HepG2 (cell line): ENCODE data around the gene KRTAP12-4. TPM values are rescaled to one million over a fixed set of nuclear protein-coding genes. Genes with fewer than 3 reads are reported as not detected.

ENCODE experiments used
- ATAC-seq: fragments of 200-7000 bp; cut with Tn5 transposase; 3 replicates; pipeline ENCODE4 v1.9.1; 2020; ENCODE audit warnings: mild to moderate bottlenecking, moderate library complexity
- BruUV-seq: library from RNA; stranded (reverse); fragments of 400-500 nt; replicated peaks from 2 replicates; lab custom pipeline; 2021; lab: Mats Ljungman, UMichigan
- CTCF ChIA-PET: fragments of 300-600 bp; formaldehyde crosslinking; extraction: SDS; loops from one replicate; lab custom pipeline; 2021; ENCODE audit warnings: low total read pairs, inconsistent platforms, low intra/inter-chr PET ratio; lab: Yijun Ruan, JAX
- POLR2A ChIA-PET: fragments of 350-600 bp; sonication (Branson Sonifier 250); formaldehyde crosslinking; loops from one replicate; lab custom pipeline; 2020; ENCODE audit warnings: antibody characterized with exemption, inconsistent platforms; lab: Yijun Ruan, JAX
- DNase-seq: peaks from one replicate; pipeline ENCODE4 v3.0.0-alpha.2; 2015; ENCODE audit warnings: low spot score
- FAIRE-seq: peaks from 3 replicates; lab custom pipeline; 2011; peaks lifted over from hg19 to GRCh38; lab: Jason Lieb, UNC
- H2AFZ ChIP-seq: one replicate; pipeline ENCODE4 v1.6.1; 2011; ENCODE audit warnings: low read length, inconsistent platforms
- H3K27ac ChIP-seq: fragments of 300-600 bp; 3 replicates; pipeline ENCODE4 v1.8.0; 2011; ENCODE audit warnings: mixed run types, mild to moderate bottlenecking, mixed read lengths, low read length, inconsistent platforms; ENCODE audit not compliant: insufficient read depth; ENCODE audit errors: extremely low read length
- H3K27me3 ChIP-seq, 2 experiments: fragments of 200-600 bp in 1 of 2; 2 replicates in 1 of 2; 3 replicates in 1 of 2; pipeline versions ENCODE4 v1.6.0 to v1.8.0; 2011; ENCODE audit warnings: low read length in 2 of 2, mild to moderate bottlenecking in 2 of 2, moderate library complexity in 2 of 2, inconsistent platforms in 1 of 2; ENCODE audit not compliant: insufficient read depth in 2 of 2, control insufficient read depth in 1 of 2
- H3K36me3 ChIP-seq, 2 experiments: fragments of 200-600 bp in 1 of 2; replicated peaks in 1 of 2; 2 replicates in 1 of 2; 3 replicates in 1 of 2; pipeline versions ENCODE4 v1.5.1 to v1.8.0; 2011; ENCODE audit warnings: low read length in 2 of 2, inconsistent platforms in 1 of 2; ENCODE audit not compliant: insufficient read depth in 2 of 2, control insufficient read depth in 1 of 2
- H3K4me1 ChIP-seq: 2 replicates; pipeline ENCODE4 v1.5.1; 2012; ENCODE audit warnings: low read length, inconsistent platforms; ENCODE audit not compliant: insufficient read depth
- H3K4me2 ChIP-seq: 2 replicates; pipeline ENCODE4 v1.6.0; 2011; ENCODE audit warnings: low read depth, low read length, inconsistent platforms
- H3K4me3 ChIP-seq, 3 experiments: fragments of 200-600 bp in 1 of 3; sonication (generic), shearing (Covaris generic) in 1 of 3; replicated peaks in 1 of 3; 2 replicates each; pipeline ENCODE4 v1.5.1; 2011 to 2016; ENCODE audit warnings: low read length in 3 of 3, inconsistent platforms in 2 of 3, low read depth in 2 of 3, mild to moderate bottlenecking in 2 of 3, control low read depth in 1 of 3, mixed read lengths in 1 of 3; ENCODE audit not compliant: insufficient read depth in 1 of 3
- H3K79me2 ChIP-seq: one replicate; pipeline ENCODE4 v1.6.1; 2011; ENCODE audit warnings: low read length, inconsistent platforms; ENCODE audit not compliant: insufficient read depth
- H3K9ac ChIP-seq: 2 replicates; pipeline ENCODE4 v1.6.0; 2011; ENCODE audit warnings: mild to moderate bottlenecking, low read depth, low read length, inconsistent platforms; ENCODE audit not compliant: insufficient read depth
- H3K9me3 ChIP-seq: 2 replicates; pipeline ENCODE4 v1.5.1; 2012; ENCODE audit warnings: mild to moderate bottlenecking, low read length
- H4K20me1 ChIP-seq: 2 replicates; pipeline ENCODE4 v1.6.0; 2011; ENCODE audit warnings: inconsistent platforms, mild to moderate bottlenecking, low read length, moderate library complexity; ENCODE audit not compliant: insufficient read depth
- GTF2F1 ChIP-seq: fragments of 150-350 bp; IDR thresholded peaks from 2 replicates; pipeline ENCODE4 v1.6.1; 2014; ENCODE audit warnings: low read length
- MZF1 ChIP-seq: sonication (generic); formaldehyde crosslinking; IDR thresholded peaks from 2 replicates; pipeline ENCODE4 v1.8.1; 2023; ENCODE audit warnings: mild to moderate bottlenecking, missing genetic modification reagents, borderline replicate concordance
- PLRG1 ChIP-seq: fragments of 450-650 bp; conservative IDR thresholded peaks from 2 replicates; pipeline ENCODE4 v1.6.1; 2016
- PTBP1 ChIP-seq: fragments of 200-400 bp; formaldehyde crosslinking; IDR thresholded peaks from 2 replicates; pipeline ENCODE4 v1.6.1; 2018; ENCODE audit warnings: low read length, low read depth; ENCODE audit not compliant: poor library complexity, severe bottlenecking
- RARG ChIP-seq: sonication (generic); formaldehyde crosslinking; IDR thresholded peaks from 2 replicates; pipeline ENCODE4 v1.4.0; 2020; ENCODE audit warnings: low read depth, mild to moderate bottlenecking, missing genetic modification reagents
- STAT5B ChIP-seq: sonication (generic); formaldehyde crosslinking; IDR thresholded peaks from 2 replicates; pipeline ENCODE4 v1.4.0; 2020; ENCODE audit warnings: missing genetic modification reagents
- ZFAT ChIP-seq: sonication (generic); formaldehyde crosslinking; conservative IDR thresholded peaks from 2 replicates; pipeline ENCODE4 v1.8.1; 2023; ENCODE audit warnings: missing genetic modification reagents, inconsistent platforms
- ZFP1 ChIP-seq: IDR thresholded peaks from 2 replicates; pipeline ENCODE4 v1.6.1; 2016
- ZNF101 ChIP-seq: sonication (generic); formaldehyde crosslinking; IDR thresholded peaks from 2 replicates; pipeline ENCODE4 v1.4.0; 2020; ENCODE audit warnings: mild to moderate bottlenecking, low read depth, missing genetic modification reagents, borderline replicate concordance
- ZNF230 ChIP-seq: sonication (generic); formaldehyde crosslinking; IDR thresholded peaks from 2 replicates; pipeline ENCODE4 v1.4.0; 2020; ENCODE audit warnings: mild to moderate bottlenecking, missing genetic modification reagents
- ZNF282 ChIP-seq: fragments of 450-650 bp; IDR thresholded peaks from 2 replicates; pipeline ENCODE4 v1.6.1; 2018; ENCODE audit not compliant: partially characterized antibody
- ZNF777 ChIP-seq: sonication (generic); formaldehyde crosslinking; IDR thresholded peaks from 2 replicates; pipeline ENCODE4 v1.4.0; 2020; ENCODE audit warnings: missing genetic modification reagents
- WGBS: methylation state at CpG from one replicate; pipeline ENCODE4 v1.1.6; 2017; ENCODE audit warnings: low lambda C conversion rate; 5-methylcytosine and 5-hydroxymethylcytosine counted together
- in situ Hi-C: cut with HindIII; loops from 2 replicates; pipeline ENCODE4 v1.10.0; 2017; ENCODE audit warnings: low pct_unique_long_range_greater_than_20kb; ENCODE audit not compliant: extremely low pct_ligation_motif_present
- intact Hi-C: fragments of 100-400 bp; cut with micrococcal nuclease; formaldehyde crosslinking; loops from one replicate; pipeline ENCODE4 v1.10.0; 2022; ENCODE audit not compliant: unreplicated experiment
- polyA plus RNA-seq, 8 experiments: library from polyadenylated mRNA; depleted of rRNA in 3 of 8; stranded (reverse) in 7 of 8; unstranded in 1 of 8; fragments of >200 nt; fragmentation: Illumina TruSeq in 4 of 8; extraction: Trizol in 4 of 8; gene quantifications; 2 replicates each; pipeline versions ENCODE4 v1.2.1 to v1.2.3, GENCODE V29; 2011 to 2016; ENCODE audit warnings: low read depth in 4 of 8, missing spikeins in 1 of 8, mixed read lengths in 1 of 8; ENCODE audit not compliant: insufficient read depth in 1 of 8
- total RNA-seq, 5 experiments: library from RNA; depleted of rRNA; stranded (reverse); fragments of >200 nt; fragmentation: Illumina TruSeq; extraction: Trizol; gene quantifications; 2 replicates each; pipeline ENCODE4 v1.2.3, GENCODE V29; 2016; ENCODE audit warnings: low read depth in 1 of 5
- TF ChIP-seq, protein P1 (sequence below): sonication (generic); formaldehyde crosslinking; IDR thresholded peaks from 2 replicates; pipeline ENCODE4 v1.8.1; 2023; ENCODE audit warnings: missing genetic modification reagents, inconsistent platforms, borderline replicate concordance
- TF ChIP-seq, protein P2 (sequence below): sonication (generic); formaldehyde crosslinking; IDR thresholded peaks from 2 replicates; pipeline ENCODE4 v1.4.0; 2020; ENCODE audit warnings: missing genetic modification reagents

Gene KRTAP12-4
- total and polyA plus RNA-seq, 2 of the 13 experiments (the other 11 are each of a cell fraction or from before 2014, with no cell fraction given) = not detected

DNA sequence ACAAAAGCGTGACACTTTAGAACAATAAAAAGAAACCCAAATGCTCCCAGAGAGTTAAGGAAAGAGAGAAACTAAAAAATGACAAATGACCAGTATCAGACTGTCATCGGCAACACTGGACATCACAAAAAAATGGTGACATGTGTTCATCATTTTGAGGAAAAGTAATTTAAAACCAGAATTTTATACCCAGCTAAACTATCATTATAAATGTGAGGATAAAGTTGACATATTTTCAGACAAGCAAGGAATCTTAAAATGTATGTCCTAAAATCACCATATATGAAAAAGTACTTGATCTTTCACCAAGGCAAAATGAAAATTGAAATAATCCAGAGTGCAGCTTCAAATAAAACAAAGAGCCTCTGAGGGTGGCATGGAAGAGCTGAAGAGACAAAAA lies 9.6 kb downstream of the KRTAP12-4 start:
- H3K4me1 ChIP-seq = no peaks in the 10 kb centered on the region
- ATAC-seq = no peak
- in situ Hi-C loops = no loop called here
- no peaks in the 10 kb centered on the region for H3K79me2 ChIP-seq
- no peak for DNase-seq
- no peak for FAIRE-seq
- H3K27ac ChIP-seq = no peak overlapping the region
- ChIA-PET POLR2A (no interaction called here), CTCF (no interaction called here)
- 39% methylated on average over 2 of the region's 2 CpGs for WGBS
- H2AFZ ChIP-seq = no peak overlapping the region
- TF ChIP-seq ZNF230 (CRISPR knock-in tag) (no peak), ZNF777 (CRISPR knock-in tag) (no peak), ZFP1 (CRISPR knock-in tag) (peak; percentile 99)
- peaks cover 22% of the 10 kb centered on the region for H3K9me3 ChIP-seq
- H3K4me3 ChIP-seq = no peak overlapping the region
- no peaks in the 10 kb centered on the region for H4K20me1 ChIP-seq
- H3K27me3 ChIP-seq = peaks cover 3 to 22% of the 10 kb centered on the region in 2 experiments; a peak in 4 of 5 replicates
- intact Hi-C loops = no loop called here
- no peak overlapping the region for H3K9ac ChIP-seq
- no peak overlapping the region for H3K4me2 ChIP-seq
- H3K36me3 ChIP-seq = no peaks in the 10 kb centered on the region
- BruUV-seq = no TSS peak

DNA sequence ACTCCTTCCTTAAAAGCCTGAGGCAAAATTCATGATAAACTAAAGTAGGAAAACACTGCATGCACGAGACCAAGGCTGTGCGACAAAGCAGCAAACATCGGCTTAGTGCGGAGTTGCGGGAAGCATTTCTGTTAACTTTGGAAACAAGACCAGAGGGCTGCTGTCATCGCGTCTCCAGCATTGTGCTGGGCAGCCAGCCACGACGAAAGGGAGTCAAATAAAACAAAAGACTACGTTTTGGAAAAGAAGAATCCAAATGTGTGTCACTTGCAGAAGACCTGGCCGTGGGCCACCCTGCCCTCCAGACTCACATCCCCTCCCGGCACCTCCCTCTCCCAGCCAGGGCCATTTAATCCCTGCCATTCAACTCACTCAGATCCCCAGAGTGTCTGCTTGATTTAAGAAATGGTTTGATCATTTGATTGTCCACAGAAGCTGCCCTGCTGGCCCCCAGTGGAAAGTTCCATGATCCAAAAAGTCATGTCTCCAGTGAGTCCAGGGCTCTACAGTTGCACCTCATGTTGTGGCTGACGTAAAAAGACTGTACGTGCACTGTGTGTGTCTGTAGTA lies 10.6 kb downstream of the KRTAP12-4 start:
- CTCF ChIA-PET = no interaction called here
- TF ChIP-seq STAT5B (no peak), ZNF101 (CRISPR knock-in tag) (no peak), ZNF282 (no peak), PTBP1 (no peak), ZFAT (CRISPR knock-in tag) (no peak), RARG (CRISPR knock-in tag) (no peak), MZF1 (CRISPR knock-in tag) (no peak), PLRG1 (no peak), GTF2F1 (no peak)
- TF ChIP-seq, protein P1, sequence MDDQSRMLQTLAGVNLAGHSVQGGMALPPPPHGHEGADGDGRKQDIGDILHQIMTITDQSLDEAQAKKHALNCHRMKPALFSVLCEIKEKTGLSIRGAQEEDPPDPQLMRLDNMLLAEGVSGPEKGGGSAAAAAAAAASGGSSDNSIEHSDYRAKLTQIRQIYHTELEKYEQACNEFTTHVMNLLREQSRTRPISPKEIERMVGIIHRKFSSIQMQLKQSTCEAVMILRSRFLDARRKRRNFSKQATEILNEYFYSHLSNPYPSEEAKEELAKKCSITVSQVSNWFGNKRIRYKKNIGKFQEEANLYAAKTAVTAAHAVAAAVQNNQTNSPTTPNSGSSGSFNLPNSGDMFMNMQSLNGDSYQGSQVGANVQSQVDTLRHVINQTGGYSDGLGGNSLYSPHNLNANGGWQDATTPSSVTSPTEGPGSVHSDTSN (CRISPR knock-in tag) = no peak
- TF ChIP-seq, protein P2, sequence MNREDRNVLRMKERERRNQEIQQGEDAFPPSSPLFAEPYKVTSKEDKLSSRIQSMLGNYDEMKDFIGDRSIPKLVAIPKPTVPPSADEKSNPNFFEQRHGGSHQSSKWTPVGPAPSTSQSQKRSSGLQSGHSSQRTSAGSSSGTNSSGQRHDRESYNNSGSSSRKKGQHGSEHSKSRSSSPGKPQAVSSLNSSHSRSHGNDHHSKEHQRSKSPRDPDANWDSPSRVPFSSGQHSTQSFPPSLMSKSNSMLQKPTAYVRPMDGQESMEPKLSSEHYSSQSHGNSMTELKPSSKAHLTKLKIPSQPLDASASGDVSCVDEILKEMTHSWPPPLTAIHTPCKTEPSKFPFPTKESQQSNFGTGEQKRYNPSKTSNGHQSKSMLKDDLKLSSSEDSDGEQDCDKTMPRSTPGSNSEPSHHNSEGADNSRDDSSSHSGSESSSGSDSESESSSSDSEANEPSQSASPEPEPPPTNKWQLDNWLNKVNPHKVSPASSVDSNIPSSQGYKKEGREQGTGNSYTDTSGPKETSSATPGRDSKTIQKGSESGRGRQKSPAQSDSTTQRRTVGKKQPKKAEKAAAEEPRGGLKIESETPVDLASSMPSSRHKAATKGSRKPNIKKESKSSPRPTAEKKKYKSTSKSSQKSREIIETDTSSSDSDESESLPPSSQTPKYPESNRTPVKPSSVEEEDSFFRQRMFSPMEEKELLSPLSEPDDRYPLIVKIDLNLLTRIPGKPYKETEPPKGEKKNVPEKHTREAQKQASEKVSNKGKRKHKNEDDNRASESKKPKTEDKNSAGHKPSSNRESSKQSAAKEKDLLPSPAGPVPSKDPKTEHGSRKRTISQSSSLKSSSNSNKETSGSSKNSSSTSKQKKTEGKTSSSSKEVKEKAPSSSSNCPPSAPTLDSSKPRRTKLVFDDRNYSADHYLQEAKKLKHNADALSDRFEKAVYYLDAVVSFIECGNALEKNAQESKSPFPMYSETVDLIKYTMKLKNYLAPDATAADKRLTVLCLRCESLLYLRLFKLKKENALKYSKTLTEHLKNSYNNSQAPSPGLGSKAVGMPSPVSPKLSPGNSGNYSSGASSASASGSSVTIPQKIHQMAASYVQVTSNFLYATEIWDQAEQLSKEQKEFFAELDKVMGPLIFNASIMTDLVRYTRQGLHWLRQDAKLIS (CRISPR knock-in tag) = no peak

More for the DNA sequence above, 10.6 kb downstream of the KRTAP12-4 start:
- H2AFZ ChIP-seq = no peak overlapping the region
- in situ Hi-C loops (no loop called here), intact Hi-C loops (no loop called here)
- H3K9me3 ChIP-seq = peaks cover 22% of the 10 kb centered on the region
- H3K27ac ChIP-seq = no peak overlapping the region
- POLR2A ChIA-PET = no interaction called here
- BruUV-seq = no TSS peak
- H3K36me3 ChIP-seq = no peaks in the 10 kb centered on the region
- WGBS = 33% methylated on average over 14 of the region's 14 CpGs
- no peak overlapping the region for H3K4me2 ChIP-seq
- FAIRE-seq = no peak
- no peak for ATAC-seq
- no peaks in the 10 kb centered on the region for H4K20me1 ChIP-seq
- no peak overlapping the region for H3K4me3 ChIP-seq
- no peak overlapping the region for H3K9ac ChIP-seq
- peaks cover 3 to 19% of the 10 kb centered on the region in 2 experiments; a peak in 4 of 5 replicates for H3K27me3 ChIP-seq
- no peaks in the 10 kb centered on the region for H3K4me1 ChIP-seq
- no peaks in the 10 kb centered on the region for H3K79me2 ChIP-seq
- no peak for DNase-seq
